ENCODE results near the gene SH3BP5.

DNA sequence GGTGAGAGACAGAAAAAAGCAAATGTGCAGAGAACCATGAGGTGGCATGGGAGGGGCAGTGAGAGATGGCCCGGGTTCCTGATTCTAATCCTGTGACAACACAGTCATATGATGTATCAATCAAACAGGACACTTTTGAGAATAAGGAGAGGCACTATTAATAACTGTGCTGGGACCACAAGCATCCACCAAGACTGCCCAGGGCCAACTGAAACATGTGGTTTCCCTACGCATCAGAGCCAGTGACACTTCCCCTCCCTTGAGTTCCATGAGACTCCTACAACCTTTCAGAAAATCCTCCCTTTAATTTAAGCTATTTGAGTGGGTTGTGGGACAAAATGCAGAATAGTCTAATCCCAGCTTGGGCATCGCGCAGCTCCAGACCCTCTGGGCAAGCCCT is 17.4 kb downstream of the SH3BP5 start:
- no peak for TF ChIP-seq TEAD4 (IDR thresholded peaks at IDR 0.05)
- TF ChIP-seq, protein P1, sequence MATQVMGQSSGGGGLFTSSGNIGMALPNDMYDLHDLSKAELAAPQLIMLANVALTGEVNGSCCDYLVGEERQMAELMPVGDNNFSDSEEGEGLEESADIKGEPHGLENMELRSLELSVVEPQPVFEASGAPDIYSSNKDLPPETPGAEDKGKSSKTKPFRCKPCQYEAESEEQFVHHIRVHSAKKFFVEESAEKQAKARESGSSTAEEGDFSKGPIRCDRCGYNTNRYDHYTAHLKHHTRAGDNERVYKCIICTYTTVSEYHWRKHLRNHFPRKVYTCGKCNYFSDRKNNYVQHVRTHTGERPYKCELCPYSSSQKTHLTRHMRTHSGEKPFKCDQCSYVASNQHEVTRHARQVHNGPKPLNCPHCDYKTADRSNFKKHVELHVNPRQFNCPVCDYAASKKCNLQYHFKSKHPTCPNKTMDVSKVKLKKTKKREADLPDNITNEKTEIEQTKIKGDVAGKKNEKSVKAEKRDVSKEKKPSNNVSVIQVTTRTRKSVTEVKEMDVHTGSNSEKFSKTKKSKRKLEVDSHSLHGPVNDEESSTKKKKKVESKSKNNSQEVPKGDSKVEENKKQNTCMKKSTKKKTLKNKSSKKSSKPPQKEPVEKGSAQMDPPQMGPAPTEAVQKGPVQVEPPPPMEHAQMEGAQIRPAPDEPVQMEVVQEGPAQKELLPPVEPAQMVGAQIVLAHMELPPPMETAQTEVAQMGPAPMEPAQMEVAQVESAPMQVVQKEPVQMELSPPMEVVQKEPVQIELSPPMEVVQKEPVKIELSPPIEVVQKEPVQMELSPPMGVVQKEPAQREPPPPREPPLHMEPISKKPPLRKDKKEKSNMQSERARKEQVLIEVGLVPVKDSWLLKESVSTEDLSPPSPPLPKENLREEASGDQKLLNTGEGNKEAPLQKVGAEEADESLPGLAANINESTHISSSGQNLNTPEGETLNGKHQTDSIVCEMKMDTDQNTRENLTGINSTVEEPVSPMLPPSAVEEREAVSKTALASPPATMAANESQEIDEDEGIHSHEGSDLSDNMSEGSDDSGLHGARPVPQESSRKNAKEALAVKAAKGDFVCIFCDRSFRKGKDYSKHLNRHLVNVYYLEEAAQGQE (IDR thresholded peaks at IDR 0.05; ENCODE audit: low read depth), result no peak

All from Ishikawa (cell line).